Body of pancreas (tissue), 4 donors: ENCODE measurements around the gene PSMB5. TPM values are rescaled to one million over a fixed set of nuclear protein-coding genes. Genes with fewer than 3 reads are reported as not detected.

ENCODE experiments used
- ATAC-seq: fragments of 150-250 bp; one replicate; pipeline ENCODE4 v1.9.1; 2016
- DNase-seq, 4 donors: peaks; one replicate each; pipeline ENCODE4 v3.0.0-alpha.2; 2019
- H3K27ac ChIP-seq, 4 donors: fragments of 200-600 bp; sonication (generic); 1 replicate in 3 of 4; 2 replicates in 1 of 4; pipeline versions ENCODE4 v1.5.1 to v1.6.1; 2016 to 2019; ENCODE audit warnings: mild to moderate bottlenecking in 1 of 4, mixed read lengths in 1 of 4, moderate library complexity in 1 of 4
- H3K27me3 ChIP-seq, 2 donors: fragments of 200-600 bp; sonication (generic); one replicate each; pipeline ENCODE4 v1.6.0; 2016; ENCODE audit warnings: mild to moderate bottlenecking in 1 of 2
- H3K36me3 ChIP-seq, 2 donors: fragments of 200-600 bp; sonication (generic); replicated peaks in 1 of 2; 2 replicates each; pipeline ENCODE4 v1.5.1; 2016; ENCODE audit warnings: low read depth in 2 of 2; ENCODE audit not compliant: insufficient read depth in 1 of 2
- H3K4me1 ChIP-seq: fragments of 200-600 bp; sonication (generic); one replicate; pipeline ENCODE4 v1.6.0; 2016
- H3K4me3 ChIP-seq, 2 donors: fragments of 200-600 bp; sonication (generic); 1 replicate in 1 of 2; 2 replicates in 1 of 2; pipeline ENCODE4 v1.5.1; 2016 to 2019
- H3K9me3 ChIP-seq, 3 donors: fragments of 200-600 bp; sonication (generic); 1 replicate in 2 of 3; 2 replicates in 1 of 3; pipeline ENCODE4 v1.5.1; 2016
- CTCF ChIP-seq, 7 experiments: fragments of 450-650 bp in 4 of 7; fragments of 200-600 bp in 3 of 7; sonication (generic) in 3 of 7; IDR thresholded peaks; one replicate each; pipeline ENCODE4 v1.5.1; 2016 to 2019; ENCODE audit warnings: antibody characterized with exemption in 7 of 7
- POLR2A ChIP-seq, 3 donors: fragments of 450-650 bp; IDR thresholded peaks; one replicate each; pipeline ENCODE4 v1.6.1; 2016; ENCODE audit warnings: antibody characterized with exemption in 3 of 3, mild to moderate bottlenecking in 2 of 3
- WGBS, 2 donors: methylation state at CpG; one replicate each; pipeline ENCODE4 v1.1.5; 2017; 5-methylcytosine and 5-hydroxymethylcytosine counted together
- intact Hi-C: fragments of 100-400 bp; cut with DNase I; formaldehyde crosslinking; loops from one replicate; pipeline ENCODE4 v1.15.1; 2023
- total RNA-seq, 2 donors: library from RNA; depleted of rRNA; stranded (reverse); fragments of >200 nt; gene quantifications; one replicate each; pipeline ENCODE4 v1.1.0, GENCODE V29; 2016

PSMB5 gene
- total RNA-seq, 2 donors from 2014 or later: 47.0 to 93.3 TPM

GRCh38 chr14:23062002-23062401, 27.3 kb upstream of the PSMB5 start:
- peak; percentile 75 to 83 (median 78) for DNase-seq
- Histone ChIP-seq H3K27me3 (no peaks in the 10 kb centered on the region), H3K4me1 (peaks cover 17% of the 10 kb centered on the region), H3K36me3 (peaks cover 17 to 36% of the 10 kb centered on the region in 2 donors), H3K27ac (peak overlapping the region; percentile 9 to 76 (median 68)), H3K9me3 (no peaks in the 10 kb centered on the region), H3K4me3 (no peak overlapping the region)
- intact Hi-C loops: no loop called here
- 30 to 51% methylated on average over 4 of the region's 4 CpGs for WGBS, 2 donors
- TF ChIP-seq CTCF (IDR thresholded peaks at IDR 0.05): no peak
- TF ChIP-seq POLR2A (IDR thresholded peaks at IDR 0.05): no peak
- peak; percentile 73 for ATAC-seq

GRCh38 chr14:23060536-23061260, 26.0 kb upstream of the PSMB5 start:
- ATAC-seq: no peak
- no peak for DNase-seq
- Histone ChIP-seq H3K27ac (peak overlapping the region in 3 of 4 donors; percentile 61 to 76 (median 76)), H3K4me1 (peaks cover 30% of the 10 kb centered on the region), H3K27me3 (no peaks in the 10 kb centered on the region), H3K36me3 (peaks cover 16 to 32% of the 10 kb centered on the region in 2 donors), H3K9me3 (no peaks in the 10 kb centered on the region), H3K4me3 (no peak overlapping the region)
- WGBS, 2 donors: 92% methylated on average over 17 of the region's 17 CpGs
- TF ChIP-seq CTCF (IDR thresholded peaks at IDR 0.05) (no peak), POLR2A (IDR thresholded peaks at IDR 0.05) (no peak)
- intact Hi-C loops: no loop called here

- H3K4me3 ChIP-seq: no peak overlapping the region
- H3K27ac ChIP-seq: peak overlapping the region in 1 of 4 donors; percentile 73
- ATAC-seq: no peak
- peaks cover 32% of the 10 kb centered on the region for H3K4me1 ChIP-seq
- TF ChIP-seq CTCF (IDR thresholded peaks at IDR 0.05) (no peak), POLR2A (IDR thresholded peaks at IDR 0.05) (no peak)
- peaks cover 11 to 28% of the 10 kb centered on the region in 2 donors for H3K36me3 ChIP-seq
- intact Hi-C loops: loop anchor here (5.0 kb wide), 1 partner anchor 72 kb away; no protein-coding TSS in a partner anchor
- H3K27me3 ChIP-seq: no peaks in the 10 kb centered on the region
- 87 to 92% methylated on average over 27 to 32 of the region's 32 CpGs for WGBS, 2 donors
- no peak for DNase-seq
- H3K9me3 ChIP-seq: no peaks in the 10 kb centered on the region
Observed at GRCh38 chr14:23058654-23059504, 24.2 kb upstream of the PSMB5 start.

GRCh38 chr14:23057757-23058653, 23.3 kb upstream of the PSMB5 start:
- H3K27me3 ChIP-seq: no peaks in the 10 kb centered on the region
- WGBS, 2 donors: 1 to 4% methylated on average over 6 to 51 of the region's 51 CpGs
- H3K9me3 ChIP-seq: no peaks in the 10 kb centered on the region
- DNase-seq: peak; percentile 87 to 91 (median 88)
- H3K4me1 ChIP-seq: peaks cover 32% of the 10 kb centered on the region
- peaks cover 11 to 20% of the 10 kb centered on the region in 2 donors for H3K36me3 ChIP-seq
- intact Hi-C loops: loop anchor here (5.0 kb wide), 1 partner anchor 71 kb away; no protein-coding TSS in a partner anchor
- TF ChIP-seq CTCF (IDR thresholded peaks at IDR 0.05) (peak; percentile 87 to 97 (median 94)), POLR2A (IDR thresholded peaks at IDR 0.05) (peak in 1 of 3 donors; percentile 19)
- peak overlapping the region; percentile 56 to 73 (median 68) for H3K27ac ChIP-seq
- peak; percentile 82 for ATAC-seq
- H3K4me3 ChIP-seq: peak overlapping the region; percentile 40 to 63
